ENCODE measurements around the gene CDT1.

Gene CDT1

DNA sequence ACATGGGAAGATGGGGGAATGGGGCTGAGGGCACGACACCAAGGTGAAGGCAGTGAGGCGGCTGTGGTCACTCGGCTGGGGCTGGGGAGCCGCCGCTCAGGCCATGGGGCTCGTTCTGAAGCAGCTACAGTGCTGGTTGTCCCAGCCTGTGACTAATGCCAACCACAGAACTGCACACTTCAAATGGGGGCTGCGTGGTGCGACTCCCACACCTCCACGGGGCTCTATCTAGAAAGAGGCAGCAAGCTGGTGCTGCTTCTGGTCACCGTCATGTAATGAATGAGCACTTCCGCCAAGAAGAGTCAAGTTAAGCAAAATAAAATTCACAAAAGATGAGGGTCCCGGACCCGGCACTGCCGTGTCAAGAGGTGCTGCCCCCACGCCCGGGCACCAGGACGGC is 33.2 kb downstream of the CDT1 start:
- DNase-seq (ENCODE audit: low spot score): no peak

DNA sequence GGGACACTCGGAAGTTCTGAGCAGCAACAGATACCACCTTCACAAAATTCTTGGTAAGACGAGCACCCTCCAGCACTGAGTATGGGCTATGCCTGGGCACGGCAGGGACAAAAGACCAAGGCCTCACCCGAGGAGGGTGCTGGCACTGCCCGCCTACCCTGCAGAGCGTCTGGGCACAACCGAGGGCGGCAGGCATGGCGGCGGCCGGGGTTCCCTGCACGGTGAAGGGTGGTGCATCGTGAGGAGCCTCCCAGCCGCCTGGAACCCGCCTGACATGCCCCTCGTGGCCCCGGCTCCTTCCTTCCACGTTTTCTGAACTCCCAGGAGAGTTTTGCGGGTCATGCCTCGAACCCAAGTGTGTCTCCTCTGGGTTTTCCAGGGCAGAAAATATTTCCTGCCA is 34.2 kb downstream of the CDT1 start:
- DNase-seq (ENCODE audit: low spot score): no peak

DNA sequence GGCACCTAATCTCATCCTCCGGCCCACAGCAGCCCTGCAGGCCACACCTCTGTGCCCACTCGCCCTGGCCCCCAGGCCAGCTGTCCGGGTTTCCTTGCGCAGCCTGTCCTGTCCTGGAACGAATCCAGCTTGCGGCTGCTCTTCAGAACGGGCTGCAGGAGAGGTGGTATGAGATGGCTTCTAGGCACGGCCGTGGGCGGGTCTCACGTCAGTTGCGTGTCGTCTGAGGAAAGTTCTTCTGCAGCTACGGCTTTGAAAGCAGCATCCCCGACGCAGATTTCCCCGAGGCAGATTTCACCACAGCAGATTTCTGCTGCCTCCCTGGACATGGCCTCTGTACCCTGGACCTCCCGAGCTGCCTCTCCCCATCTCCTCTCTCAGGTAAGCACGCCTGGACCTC is 35.0 kb downstream of the CDT1 start:
- DNase-seq (ENCODE audit: low spot score): no peak

DNA sequence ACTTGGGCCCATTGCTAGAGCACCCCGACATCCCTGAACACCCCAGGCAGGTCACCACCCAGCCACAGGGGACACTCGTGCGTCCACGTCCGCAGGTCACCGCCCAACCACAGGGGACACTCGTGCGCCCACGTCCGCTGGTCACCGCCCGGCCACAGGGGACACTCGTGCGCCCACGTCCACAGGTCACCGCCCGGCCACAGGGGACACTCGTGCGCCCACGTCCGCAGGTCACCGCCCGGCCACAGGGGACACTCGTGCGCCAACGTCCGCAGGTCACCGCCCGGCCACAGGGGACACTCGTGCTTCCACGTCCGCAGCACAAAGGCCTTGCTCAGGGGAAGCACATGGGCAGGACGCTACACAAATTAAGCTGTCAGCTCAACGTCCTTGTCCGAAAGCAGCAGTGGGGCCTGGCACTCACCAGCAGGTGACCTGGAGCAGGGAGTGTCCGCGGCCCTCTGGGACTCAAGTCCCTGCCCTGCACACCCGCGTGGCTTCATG is 35.5 kb downstream of the CDT1 start:
- DNase-seq (ENCODE audit: low spot score): no peak

DNA sequence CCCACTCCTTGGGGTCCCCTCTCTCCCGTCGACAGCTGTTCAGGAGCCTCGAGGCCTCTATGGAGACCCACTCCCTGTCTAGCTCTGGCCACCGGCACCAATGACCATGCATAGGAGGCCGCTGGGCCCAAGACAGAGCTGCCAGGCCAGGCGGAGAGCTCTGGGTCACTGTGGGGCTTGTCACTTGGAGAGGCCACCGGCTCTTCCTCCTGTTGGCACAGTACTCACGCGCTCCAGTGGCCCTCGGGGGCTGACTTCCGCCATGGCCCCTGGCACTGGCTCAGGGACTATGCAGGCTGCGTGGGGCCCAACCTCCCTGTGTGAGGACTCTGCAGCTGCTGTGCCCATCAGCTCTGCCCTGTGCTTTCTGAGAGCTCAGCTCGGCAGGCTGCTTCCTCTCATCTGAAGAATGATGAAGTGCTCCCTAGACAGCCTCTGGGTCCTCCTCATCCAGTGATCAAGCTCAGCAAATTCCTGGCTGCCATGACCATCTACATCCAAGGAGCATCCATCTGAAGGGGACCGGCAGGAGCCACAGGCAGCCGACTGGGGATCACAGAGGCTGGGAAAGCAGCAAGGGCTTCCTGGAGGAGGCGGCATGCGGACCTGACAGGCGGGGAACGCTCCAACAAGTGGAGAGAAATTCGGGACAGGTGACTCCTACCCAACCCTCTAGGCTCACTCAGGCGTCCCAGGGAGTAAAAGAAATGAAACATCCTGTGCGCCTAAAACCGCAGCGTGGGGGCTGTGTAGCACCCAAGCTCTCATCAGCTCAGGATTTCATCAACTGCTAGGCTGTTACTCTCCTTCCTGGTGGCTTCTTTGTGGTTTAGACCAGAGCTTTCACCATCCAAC is 36.4 kb downstream of the CDT1 start:
- no peak for DNase-seq (ENCODE audit: low spot score)

DNA sequence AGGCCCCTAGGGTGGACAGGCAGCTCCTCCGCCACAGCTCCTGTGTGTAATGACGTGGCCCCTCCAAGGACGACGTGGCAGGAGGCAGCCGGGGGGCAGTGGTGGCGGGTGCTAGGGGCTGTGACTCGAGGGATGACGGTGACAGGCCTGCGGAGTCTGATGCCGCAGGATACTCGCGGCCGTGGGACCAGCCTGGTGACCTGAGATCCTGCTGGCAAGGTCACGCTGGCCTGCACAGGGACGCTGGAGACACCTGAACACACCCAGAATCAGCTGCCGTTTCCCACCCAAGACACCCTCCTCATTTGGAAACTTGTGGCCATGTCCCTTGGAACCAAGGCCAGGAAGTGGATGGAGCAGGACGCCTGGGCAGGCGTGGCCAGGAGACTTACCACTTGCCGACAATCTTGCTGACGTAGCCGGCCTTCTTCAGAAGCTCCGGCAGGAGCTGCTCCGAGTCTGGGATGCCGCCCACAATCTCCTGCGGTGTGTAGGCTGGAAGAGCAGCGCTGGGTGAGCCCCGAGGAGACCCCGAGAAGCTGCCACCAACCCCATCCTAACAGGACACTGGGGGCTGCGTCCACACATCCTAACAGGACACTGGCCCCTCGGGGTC is 37.1 kb downstream of the CDT1 start:
- no peak for DNase-seq (ENCODE audit: low spot score)

DNA sequence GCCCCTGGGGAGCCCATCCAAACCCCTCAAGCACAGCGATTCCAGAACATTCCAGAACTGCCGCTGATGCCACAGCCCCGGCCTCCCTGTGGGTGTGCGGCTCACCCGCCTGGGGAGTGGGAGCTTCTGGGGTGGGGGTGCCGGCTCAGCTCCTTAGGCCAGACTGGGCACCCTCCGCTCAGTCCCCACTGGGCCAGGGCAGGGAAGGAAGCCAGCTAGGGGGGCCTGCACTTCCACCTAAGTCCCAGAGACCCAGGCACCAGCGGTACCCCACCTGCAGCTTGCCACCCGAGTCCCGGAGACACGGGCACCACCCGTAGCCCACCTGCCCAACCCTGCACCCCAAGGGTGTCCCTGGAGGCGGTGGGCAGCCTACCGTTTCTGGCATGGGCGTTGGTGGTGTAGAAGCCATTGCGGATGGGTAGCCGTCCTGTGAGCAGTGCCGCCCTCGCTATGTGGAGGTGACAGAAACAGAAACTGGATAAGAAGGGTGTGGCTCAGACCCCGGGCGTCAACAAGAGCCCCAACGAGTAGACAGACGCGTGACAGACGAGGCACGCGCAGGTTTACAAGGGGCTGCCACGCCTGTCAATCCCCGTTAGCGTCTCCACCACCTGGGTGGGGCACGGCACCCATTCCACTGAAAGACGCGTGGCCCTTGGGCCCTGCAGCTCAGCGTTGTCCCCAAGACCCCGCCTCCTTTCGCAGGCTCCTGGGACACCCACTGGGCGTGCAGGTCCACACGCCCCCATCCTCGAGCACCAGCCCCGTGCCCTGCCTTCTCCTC is 38.1 kb downstream of the CDT1 start:
- no peak for DNase-seq (ENCODE audit: low spot score)

DNA sequence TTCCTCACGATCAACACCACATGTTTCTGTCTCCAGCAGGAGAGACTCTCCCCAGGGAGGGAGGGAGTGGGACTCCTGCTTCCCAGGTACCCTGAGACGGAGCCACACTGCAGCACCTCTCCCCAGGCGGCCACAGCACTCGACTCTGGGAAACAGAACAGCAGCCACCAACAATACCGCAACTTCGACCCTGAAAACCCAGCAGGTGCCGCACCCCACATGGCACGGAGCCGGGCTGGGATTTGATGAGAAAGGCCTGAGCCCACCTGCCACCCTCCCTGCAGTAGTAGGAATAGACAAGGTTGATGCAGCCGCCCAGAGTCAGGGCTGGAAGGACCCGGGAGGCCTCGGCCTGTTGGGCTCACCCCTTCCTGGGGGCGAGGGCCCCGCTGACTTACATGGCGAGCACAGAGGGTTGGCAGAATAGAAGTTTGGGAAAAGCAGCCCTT is 38.7 kb downstream of the CDT1 start:
- no peak for DNase-seq (ENCODE audit: low spot score)

DNA sequence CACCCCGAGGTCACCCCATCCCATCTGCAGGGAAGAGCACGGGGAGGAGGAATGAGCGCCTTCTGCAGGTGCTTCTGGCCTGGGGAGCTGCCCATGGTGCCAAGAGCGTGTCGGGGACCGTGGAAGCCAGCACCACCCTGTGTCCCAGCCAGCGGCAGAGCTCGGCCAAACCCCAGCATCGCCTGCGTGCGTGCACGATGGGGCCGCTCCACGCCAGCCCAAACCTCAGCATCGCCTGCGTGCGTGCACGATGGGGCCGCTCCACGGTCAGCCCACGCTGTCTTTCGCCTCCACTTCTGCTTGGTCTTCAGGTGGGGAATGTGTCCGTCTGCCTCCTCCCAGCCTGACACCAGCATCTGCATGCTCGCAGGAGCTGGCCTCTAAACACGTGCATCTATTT is 39.2 kb downstream of the CDT1 start:
- no peak for DNase-seq (ENCODE audit: low spot score)

DNA sequence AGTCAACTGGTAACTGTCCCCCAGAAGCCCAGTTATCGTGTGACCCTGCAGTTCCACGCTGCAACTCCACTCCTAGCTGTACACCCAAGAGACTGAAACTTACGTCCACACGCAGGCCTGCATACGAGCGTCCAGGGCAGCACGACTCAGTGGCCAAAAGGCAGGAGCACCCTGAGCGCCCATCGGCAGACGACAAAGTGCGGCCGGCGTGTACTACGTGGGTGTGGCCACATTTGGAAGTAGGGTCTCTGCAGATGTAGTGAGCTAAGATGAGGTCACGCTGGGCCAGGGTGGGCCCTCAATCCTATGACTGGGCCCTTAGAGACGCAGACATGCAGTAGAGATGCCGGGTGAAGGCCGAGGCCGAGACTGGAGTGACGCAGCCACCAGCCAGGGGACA is 39.7 kb downstream of the CDT1 start:
- DNase-seq (ENCODE audit: low spot score): no peak

DNA sequence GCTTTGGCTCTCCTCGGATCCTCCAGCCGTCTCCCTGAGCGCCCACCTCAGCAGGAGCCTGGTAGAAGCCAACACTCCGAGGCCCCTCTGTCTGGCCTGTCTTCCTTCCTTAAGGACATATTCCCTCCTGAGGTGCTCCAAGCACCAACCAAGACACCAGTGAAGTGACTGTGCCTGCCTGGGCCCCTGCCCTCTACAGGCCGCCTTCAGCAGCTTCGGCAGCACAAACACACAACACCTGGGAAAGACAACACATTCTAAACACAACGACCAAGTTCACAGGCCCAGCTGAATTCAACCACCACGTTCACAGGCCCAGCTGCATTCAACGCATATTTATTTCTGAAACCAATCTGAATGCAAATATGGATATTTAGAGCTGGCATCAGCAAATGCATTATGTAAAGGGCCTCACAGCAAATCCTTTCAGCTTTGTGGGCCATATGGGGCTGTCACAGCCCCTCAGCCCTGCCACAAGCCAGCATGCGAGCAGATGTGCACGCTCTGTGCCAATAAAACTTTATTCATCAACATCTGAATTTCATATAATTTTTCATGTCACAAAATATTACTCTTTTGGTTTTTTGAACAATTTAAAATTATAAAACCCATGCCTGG is 40.9 kb downstream of the CDT1 start:
- no peak for DNase-seq (ENCODE audit: low spot score)

DNA sequence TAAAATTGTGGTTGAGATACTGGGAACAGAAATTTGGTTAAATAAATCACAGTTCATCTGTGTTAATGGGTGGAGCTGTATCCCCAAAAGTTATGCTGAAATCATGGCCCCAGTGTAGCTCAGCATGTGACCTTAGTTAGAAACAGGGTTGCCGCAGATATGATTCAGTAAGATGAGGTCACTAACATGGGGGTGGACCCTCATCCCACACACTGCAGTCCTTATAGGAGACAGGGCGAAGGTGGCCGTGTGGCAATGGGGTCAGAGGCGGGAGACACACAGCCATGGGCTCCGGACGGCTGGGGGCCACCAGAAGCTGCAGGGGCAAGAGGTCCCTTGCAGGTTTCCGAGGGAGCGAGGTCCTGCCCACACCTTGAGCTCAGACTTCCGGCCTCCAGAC is 42.5 kb downstream of the CDT1 start:
- DNase-seq (ENCODE audit: low spot score): no peak

DNA sequence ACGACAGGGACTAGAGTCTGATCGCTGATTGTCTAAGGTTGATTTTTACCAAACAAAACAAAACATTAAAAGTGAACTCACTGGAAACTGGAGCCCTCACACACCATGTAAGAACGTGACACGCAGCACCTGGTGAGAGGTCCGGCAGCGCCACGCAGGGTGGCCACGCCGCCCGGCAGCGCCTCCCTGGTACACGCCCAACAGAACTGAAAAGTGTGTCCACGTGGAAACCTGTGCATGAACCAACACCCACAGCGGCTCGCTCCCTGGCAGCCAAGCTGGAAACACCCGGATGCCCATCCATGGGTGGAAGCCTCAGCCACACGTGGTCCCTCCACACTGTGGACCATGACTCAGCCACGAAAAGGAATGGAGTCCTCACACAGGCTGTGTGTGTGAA is 44.1 kb downstream of the CDT1 start:
- DNase-seq (ENCODE audit: low spot score): no peak

DNA sequence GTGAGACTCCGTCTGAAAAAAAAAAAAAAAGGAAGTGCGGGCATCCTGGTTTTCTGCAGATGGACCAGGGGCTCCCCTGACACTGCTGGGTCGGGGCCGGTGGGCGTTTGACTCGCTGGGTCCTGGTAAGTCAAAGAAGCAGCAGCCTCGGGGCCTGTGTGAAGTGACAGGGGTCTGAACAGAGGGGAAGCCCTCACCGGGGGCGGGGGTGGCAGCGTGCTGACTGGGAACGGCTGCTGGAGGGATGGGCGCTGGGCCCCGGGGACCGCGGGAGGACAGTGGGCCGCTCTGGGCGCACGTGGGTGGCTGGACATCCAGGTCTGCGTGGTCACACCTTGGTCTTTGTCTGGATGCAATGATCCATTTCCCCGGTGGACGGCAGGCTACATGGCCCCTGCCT is 45.0 kb downstream of the CDT1 start:
- no peak for DNase-seq (ENCODE audit: low spot score)

DNA sequence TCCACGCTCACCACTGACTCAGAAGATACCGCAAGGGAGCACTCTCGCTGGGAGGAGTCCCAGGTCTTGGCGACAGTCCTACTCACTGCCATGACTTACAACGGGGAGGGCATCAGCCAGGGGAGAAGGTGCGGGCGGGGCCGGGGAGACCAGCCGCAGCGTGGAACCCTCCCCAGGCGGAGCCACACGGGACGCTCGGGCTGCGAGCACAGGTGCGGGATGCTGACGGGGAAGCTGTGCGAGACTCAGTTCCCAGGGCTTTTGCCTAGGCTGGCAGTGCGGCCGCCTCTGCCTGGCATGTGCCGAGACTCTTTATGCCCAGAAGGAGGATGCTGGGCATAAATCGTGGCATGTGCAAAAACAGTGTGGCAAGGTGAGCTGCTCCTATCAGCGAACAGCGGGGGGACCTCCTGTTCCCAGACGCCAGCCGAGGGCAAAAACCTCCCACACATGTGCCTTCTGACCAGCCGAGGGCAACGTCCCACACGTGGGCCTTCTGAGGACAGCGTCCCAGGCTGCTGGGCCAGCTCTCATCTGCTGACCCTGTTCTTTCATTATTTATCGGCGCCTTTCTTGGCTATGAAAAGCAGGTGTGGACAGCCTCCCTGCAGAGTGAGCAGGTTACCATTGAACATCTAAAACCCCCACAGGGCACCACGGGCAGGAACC is 47.1 kb downstream of the CDT1 start:
- no peak for DNase-seq (ENCODE audit: low spot score)

DNA sequence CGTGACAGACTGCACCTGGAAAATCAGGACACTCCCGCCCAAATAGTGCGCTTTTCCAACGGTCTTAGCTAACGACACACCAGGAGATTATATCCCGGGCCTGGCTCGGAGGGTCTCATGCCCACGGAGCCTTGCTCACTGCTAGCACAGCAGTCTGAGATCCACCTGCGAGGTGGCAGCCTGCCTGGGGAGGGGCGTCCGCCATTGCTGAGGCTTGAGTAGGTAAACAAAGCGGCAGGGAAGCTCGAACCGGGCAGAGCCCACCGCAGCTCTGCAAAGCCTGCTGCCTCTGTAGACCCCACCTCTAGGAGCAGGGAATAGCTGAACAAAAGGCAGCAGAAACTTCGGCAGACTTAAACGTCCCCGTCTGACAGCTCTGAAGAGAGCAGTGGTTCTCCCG is 48.0 kb downstream of the CDT1 start:
- no peak for DNase-seq (ENCODE audit: low spot score)

DNA sequence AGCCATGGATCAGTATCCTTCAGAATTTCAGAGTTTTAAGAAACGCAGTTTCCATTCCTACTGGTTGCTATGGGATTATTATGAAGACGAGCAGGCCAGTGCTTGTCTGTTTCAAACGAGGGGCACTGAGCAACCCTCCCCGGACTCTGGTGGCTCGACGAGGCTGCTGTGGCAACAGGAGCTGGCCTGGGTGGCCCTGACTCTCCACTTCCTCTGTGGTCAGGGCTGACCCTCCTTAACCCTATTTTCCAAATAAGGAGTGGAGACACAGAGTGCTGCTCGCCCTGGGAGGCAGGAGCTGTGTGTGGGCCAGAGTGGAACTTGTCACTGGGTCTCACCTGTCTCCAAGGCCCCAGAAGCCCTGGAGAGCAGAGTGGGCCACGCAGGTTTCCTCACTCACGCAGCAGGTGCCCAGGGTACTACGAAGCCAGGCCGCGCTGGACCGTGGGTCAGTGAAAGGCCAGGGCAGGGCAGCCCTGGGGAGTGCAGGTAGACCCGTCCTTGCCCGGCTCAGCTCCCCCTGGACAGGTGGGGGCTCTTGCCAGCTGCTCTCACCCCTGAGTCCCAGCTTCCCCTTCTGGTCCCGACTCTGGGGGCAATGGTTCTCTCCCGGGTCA is 49.8 kb downstream of the CDT1 start:
- DNase-seq (ENCODE audit: low spot score): no peak

DNA sequence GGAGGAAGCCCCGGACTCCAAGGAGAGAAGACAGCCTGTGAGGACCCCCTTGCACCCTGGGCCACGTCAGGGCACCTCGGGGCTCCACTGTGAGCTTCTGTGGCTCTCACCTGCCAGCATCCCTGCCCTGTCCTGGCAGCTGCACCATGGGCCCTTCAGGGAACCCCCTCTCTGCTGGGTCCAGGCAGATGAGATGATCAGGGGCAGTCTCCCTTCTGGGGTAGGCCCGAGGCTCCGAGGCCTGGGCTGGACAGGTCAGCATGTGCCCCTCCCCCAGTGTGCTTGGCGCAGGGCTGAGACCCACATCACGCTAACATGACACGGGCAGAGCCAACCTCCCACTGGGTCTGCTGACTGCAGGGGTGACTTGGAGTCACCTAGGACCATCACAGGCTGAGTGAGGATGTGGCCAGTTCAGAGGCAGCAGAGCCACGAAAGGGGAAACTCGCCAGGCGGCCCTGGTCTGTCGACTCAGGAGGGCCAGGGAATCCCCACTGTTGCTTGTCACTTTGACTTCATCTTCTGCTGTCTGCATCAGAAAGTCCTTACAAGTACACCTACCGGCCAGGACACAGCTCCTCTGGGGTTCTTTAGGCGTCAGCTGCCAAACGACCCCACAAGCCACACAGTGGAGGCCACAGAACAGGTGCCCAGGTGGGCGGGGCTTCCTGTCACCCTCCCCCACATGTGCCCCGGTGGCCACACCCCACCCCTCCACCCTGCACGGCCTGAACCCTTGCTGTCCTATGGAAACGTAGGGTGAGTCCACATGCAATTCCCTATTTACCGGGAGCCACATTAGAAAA is 50.9 kb downstream of the CDT1 start:
- DNase-seq (ENCODE audit: low spot score): peak; percentile 14

DNA sequence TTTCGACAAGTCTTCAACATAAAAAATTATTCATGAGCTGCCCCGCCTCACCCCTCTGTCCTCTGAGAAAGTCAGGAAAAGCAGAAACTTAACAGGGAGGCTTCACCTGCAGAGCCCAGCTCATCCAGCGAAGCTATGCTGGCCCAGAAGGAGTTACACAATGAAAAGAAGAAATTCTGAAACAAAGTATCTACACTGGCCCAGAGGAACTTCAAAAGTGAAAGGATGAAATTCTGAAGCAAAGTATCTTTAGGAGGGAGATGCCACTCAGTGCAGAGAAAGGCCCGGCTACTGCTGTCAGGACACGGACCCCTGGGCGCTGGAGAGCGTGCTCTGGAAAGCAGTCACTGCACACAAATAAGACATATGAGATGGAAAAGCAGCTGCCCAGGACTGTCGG is 51.6 kb downstream of the CDT1 start:
- DNase-seq (ENCODE audit: low spot score): no peak

DNA sequence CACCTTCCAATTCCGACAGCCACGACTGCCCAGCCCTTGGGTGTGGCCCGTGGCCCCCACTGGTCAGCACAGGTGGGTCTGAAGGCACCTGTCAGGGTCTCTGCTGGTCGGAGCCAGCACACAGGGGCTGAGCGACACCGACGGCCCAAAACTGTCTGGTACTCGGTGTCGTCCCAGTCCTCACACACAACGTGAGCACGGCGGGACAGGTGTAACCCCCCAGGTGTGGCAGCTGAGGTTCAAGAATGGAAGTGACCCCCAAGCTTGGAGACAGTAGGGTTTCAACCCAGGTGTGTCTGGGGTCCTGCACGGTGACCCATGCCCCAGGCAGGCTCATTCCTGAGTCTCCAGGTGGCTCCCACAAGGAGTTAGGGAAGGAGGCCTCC is 52.1 kb downstream of the CDT1 start:
- DNase-seq (ENCODE audit: low spot score): no peak

All from hematopoietic multipotent progenitor cell treated with erythropoietin and hydrocortisone succinate and interleukin-3 and kit ligand, for 17 days (in vitro differentiated cells).